ENCODE measurements around the gene GCHFR.

Gene GCHFR

DNA sequence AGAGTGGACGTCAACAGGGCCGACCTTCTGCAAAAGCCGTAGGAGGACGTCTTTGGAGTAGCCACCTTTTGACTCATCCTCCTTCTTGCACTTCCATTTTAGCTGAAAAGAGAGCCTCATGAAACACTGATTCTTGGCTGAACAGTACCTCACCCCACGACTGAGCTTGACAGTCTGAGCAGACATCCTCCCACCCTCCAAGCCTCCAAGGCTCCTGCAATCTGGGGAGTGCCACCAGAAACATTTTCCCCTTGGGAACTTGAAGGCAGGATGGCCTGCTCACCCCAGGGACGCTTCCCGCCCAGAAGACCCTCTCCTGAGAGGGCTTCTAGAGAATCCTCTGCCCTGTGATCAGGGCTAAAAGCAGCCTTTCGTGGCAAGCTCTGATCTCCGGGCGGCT is 11.1 kb downstream of the GCHFR start:
- Histone ChIP-seq H3K27me3 (ENCODE audit: control insufficient read depth in 1 of 2, insufficient read depth in 2 of 2, low read length in 2 of 2) (no peaks in the 10 kb centered on the region), H3K36me3 (ENCODE audit: control insufficient read depth in 1 of 2, insufficient read depth in 2 of 2, low read length in 2 of 2) (peaks cover 48 to 61% of the 10 kb centered on the region in 2 donors), H3K9me3 (ENCODE audit: control insufficient read depth in 1 of 2, low read length in 2 of 2) (no peaks in the 10 kb centered on the region), H3K4me1 (ENCODE audit: control insufficient read depth in 1 of 2, insufficient read depth in 2 of 2, low read length in 2 of 2) (peaks cover 10 to 11% of the 10 kb centered on the region in 2 donors), H3K27ac (ENCODE audit: low read depth, low read length) (no peak overlapping the region), H3K4me3 (ENCODE audit: low read depth in 1 of 2, low read length in 2 of 2) (no peak overlapping the region), H3K9ac (ENCODE audit: low read depth in 1 of 2, low read length in 2 of 2) (no peak overlapping the region)

DNA sequence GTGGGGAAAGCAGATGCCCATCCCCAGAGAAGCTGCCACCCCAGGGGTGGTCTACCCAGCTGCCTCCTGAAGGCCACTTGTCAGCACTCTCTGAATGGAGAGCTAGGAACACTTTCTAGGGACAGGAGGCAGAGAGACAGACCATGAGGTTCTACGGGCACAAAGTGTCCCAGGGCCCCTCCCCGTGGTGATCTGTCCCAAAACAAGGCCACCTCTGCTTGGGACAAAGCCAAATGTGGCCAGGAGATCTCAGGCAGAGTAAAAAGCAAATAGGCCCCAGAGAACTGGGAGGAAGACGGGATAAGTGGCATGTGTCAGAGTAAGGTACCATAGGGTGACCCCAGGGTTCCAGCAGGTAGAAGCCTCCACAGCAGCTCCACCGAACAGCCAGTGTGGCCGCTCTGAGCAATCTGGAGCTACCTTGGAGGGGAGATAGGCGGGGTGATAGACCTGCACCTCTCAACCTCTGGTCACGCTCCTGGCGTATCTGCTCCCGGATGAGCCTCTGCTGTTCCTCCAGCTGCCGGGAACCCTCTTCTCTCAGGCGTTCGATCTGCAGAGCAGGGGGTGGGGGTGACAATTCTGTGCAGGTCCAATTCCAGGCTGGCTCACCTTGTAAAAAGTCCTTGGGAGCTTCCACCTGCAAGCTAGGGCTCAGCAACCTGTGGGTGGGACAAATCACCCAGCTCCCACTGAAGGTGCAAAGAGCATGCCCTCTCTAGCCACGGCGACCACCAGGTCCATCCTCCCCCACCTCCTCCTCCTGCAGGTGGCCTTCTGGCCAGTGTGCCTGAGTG is 12.1 kb downstream of the GCHFR start:
- no peak overlapping the region for H3K4me3 ChIP-seq (ENCODE audit: low read depth in 1 of 2, low read length in 2 of 2)
- H3K9me3 ChIP-seq (ENCODE audit: control insufficient read depth in 1 of 2, low read length in 2 of 2), result no peaks in the 10 kb centered on the region
- H3K27me3 ChIP-seq (ENCODE audit: control insufficient read depth in 1 of 2, insufficient read depth in 2 of 2, low read length in 2 of 2), result no peaks in the 10 kb centered on the region
- H3K4me1 ChIP-seq (ENCODE audit: control insufficient read depth in 1 of 2, insufficient read depth in 2 of 2, low read length in 2 of 2), result peaks cover under 1 to 2% of the 10 kb centered on the region in 2 donors
- H3K27ac ChIP-seq (ENCODE audit: low read depth, low read length), result no peak overlapping the region
- H3K36me3 ChIP-seq (ENCODE audit: control insufficient read depth in 1 of 2, insufficient read depth in 2 of 2, low read length in 2 of 2), result peaks cover 49 to 61% of the 10 kb centered on the region in 2 donors
- H3K9ac ChIP-seq (ENCODE audit: low read depth in 1 of 2, low read length in 2 of 2), result no peak overlapping the region

DNA sequence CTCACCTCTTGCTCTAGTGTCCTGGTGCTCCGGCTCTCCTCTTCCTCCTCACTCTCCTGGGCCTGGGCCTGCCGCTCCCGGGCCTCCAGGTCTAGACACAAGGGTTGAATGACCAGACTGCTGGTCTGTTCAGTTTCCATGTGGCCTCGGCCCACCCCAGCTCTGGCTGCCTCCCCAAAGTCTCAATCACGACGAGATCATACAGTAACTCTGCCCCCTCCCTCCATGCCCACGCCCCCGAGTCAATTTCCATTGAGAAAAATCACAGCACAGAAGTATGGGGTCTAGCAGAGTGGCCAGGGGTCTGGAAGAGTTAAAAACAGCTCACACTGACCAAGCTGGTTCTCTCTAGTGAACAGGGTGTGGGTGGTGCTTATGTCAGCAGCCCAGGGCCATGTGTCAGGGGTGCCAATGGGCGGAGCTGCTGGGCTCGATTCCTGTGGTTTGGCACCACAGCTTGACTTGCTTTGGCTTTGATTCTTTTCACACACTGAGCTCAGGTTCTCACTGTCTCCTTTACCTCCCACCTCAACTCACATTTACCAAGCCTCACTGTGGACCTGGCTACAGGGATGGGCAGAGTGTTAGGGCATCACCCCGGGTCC is 12.8 kb downstream of the GCHFR start:
- peaks cover 49 to 59% of the 10 kb centered on the region in 2 donors for H3K36me3 ChIP-seq (ENCODE audit: control insufficient read depth in 1 of 2, insufficient read depth in 2 of 2, low read length in 2 of 2)
- no peak overlapping the region for H3K4me3 ChIP-seq (ENCODE audit: low read depth in 1 of 2, low read length in 2 of 2)
- H3K4me1 ChIP-seq (ENCODE audit: control insufficient read depth in 1 of 2, insufficient read depth in 2 of 2, low read length in 2 of 2), result no peaks in the 10 kb centered on the region
- no peaks in the 10 kb centered on the region for H3K27me3 ChIP-seq (ENCODE audit: control insufficient read depth in 1 of 2, insufficient read depth in 2 of 2, low read length in 2 of 2)
- H3K9me3 ChIP-seq (ENCODE audit: control insufficient read depth in 1 of 2, low read length in 2 of 2), result no peaks in the 10 kb centered on the region
- no peak overlapping the region for H3K9ac ChIP-seq (ENCODE audit: low read depth in 1 of 2, low read length in 2 of 2)
- no peak overlapping the region for H3K27ac ChIP-seq (ENCODE audit: low read depth, low read length)

- H3K4me3 ChIP-seq (ENCODE audit: low read depth in 1 of 2, low read length in 2 of 2), result no peak overlapping the region
- no peaks in the 10 kb centered on the region for H3K27me3 ChIP-seq (ENCODE audit: control insufficient read depth in 1 of 2, insufficient read depth in 2 of 2, low read length in 2 of 2)
- no peak overlapping the region for H3K9ac ChIP-seq (ENCODE audit: low read depth in 1 of 2, low read length in 2 of 2)
- H3K27ac ChIP-seq (ENCODE audit: low read depth, low read length), result no peak overlapping the region
- peaks cover 24 to 26% of the 10 kb centered on the region in 2 donors for H3K4me1 ChIP-seq (ENCODE audit: control insufficient read depth in 1 of 2, insufficient read depth in 2 of 2, low read length in 2 of 2)
- no peaks in the 10 kb centered on the region for H3K9me3 ChIP-seq (ENCODE audit: control insufficient read depth in 1 of 2, low read length in 2 of 2)
- peaks cover 14 to 16% of the 10 kb centered on the region in 2 donors for H3K36me3 ChIP-seq (ENCODE audit: control insufficient read depth in 1 of 2, insufficient read depth in 2 of 2, low read length in 2 of 2)
These were observed 18.9 kb downstream of the GCHFR start for GRCh38 chr15:40782609-40783227.

- H3K4me1 ChIP-seq (ENCODE audit: control insufficient read depth in 1 of 2, insufficient read depth in 2 of 2, low read length in 2 of 2), result peaks cover 30 to 40% of the 10 kb centered on the region in 2 donors
- no peaks in the 10 kb centered on the region for H3K36me3 ChIP-seq (ENCODE audit: control insufficient read depth in 1 of 2, insufficient read depth in 2 of 2, low read length in 2 of 2)
- H3K27ac ChIP-seq (ENCODE audit: low read depth, low read length), result no peak overlapping the region
- no peak overlapping the region for H3K4me3 ChIP-seq (ENCODE audit: low read depth in 1 of 2, low read length in 2 of 2)
- no peaks in the 10 kb centered on the region for H3K27me3 ChIP-seq (ENCODE audit: control insufficient read depth in 1 of 2, insufficient read depth in 2 of 2, low read length in 2 of 2)
- H3K9ac ChIP-seq (ENCODE audit: low read depth in 1 of 2, low read length in 2 of 2), result no peak overlapping the region
- H3K9me3 ChIP-seq (ENCODE audit: control insufficient read depth in 1 of 2, low read length in 2 of 2), result no peaks in the 10 kb centered on the region
These were observed 21.3 kb downstream of the GCHFR start for GRCh38 chr15:40785164-40785563.

DNA sequence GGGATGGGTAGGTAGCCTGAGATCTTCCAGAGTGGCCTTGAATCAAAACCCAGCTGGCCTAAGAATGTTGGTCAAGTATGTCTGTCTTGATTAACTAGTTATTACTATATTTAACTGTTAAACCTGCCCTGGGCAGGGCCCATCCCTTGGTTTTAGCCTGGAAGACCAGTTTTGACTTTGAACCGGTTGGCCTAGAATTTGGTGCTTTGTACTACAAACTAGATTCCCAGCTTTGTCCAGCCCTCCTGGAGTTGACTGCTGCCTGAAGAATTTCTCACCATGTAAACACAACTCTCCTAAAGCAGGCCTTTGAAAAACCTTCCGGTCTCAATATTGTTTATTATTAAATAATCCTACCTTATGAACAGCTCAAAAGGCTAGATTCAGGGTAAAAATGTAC is 21.9 kb downstream of the GCHFR start:
- H3K9me3 ChIP-seq (ENCODE audit: control insufficient read depth in 1 of 2, low read length in 2 of 2), result no peaks in the 10 kb centered on the region
- H3K4me3 ChIP-seq (ENCODE audit: low read depth in 1 of 2, low read length in 2 of 2), result no peak overlapping the region
- H3K27me3 ChIP-seq (ENCODE audit: control insufficient read depth in 1 of 2, insufficient read depth in 2 of 2, low read length in 2 of 2), result no peaks in the 10 kb centered on the region
- H3K9ac ChIP-seq (ENCODE audit: low read depth in 1 of 2, low read length in 2 of 2), result no peak overlapping the region
- H3K27ac ChIP-seq (ENCODE audit: low read depth, low read length), result no peak overlapping the region
- H3K4me1 ChIP-seq (ENCODE audit: control insufficient read depth in 1 of 2, insufficient read depth in 2 of 2, low read length in 2 of 2), result peaks cover 30 to 40% of the 10 kb centered on the region in 2 donors
- peaks cover 0 to 3% of the 10 kb centered on the region in 2 donors for H3K36me3 ChIP-seq (ENCODE audit: control insufficient read depth in 1 of 2, insufficient read depth in 2 of 2, low read length in 2 of 2)

DNA sequence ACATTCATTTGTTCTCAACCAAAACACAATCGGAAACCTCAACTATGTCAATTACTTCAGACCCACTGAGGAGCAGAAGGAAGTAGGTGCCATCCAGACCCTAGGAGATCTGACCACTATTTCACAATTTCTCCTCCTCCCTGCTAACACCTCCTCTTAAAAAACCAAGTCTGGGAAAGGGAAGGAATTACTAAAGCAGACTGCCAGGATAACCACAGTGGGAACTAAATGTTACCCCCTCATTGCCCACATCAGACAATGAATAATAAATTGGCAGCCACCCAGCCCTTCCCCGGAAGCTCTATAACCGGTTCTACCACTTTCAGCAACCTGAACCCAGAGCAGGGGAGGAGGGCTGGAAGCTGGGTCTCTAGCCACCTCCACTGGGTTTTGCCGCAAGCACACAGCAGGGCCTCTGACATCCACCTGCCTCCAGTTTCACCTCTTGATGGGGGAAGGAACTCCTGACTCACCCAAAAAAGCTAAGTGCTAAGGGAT is 23.5 kb downstream of the GCHFR start:
- peak overlapping the region; percentile 62 to 66 for H3K9ac ChIP-seq (ENCODE audit: low read depth in 1 of 2, low read length in 2 of 2)
- peaks cover 30 to 43% of the 10 kb centered on the region in 2 donors for H3K4me1 ChIP-seq (ENCODE audit: control insufficient read depth in 1 of 2, insufficient read depth in 2 of 2, low read length in 2 of 2)
- peak overlapping the region; percentile 65 for H3K27ac ChIP-seq (ENCODE audit: low read depth, low read length)

GRCh38 chr15:40787991-40788390 is 24.1 kb downstream of the GCHFR start:
- Histone ChIP-seq H3K4me1 (ENCODE audit: control insufficient read depth in 1 of 2, insufficient read depth in 2 of 2, low read length in 2 of 2) (peaks cover 30 to 46% of the 10 kb centered on the region in 2 donors), H3K27ac (ENCODE audit: low read depth, low read length) (peak overlapping the region; percentile 65), H3K27me3 (ENCODE audit: control insufficient read depth in 1 of 2, insufficient read depth in 2 of 2, low read length in 2 of 2) (no peaks in the 10 kb centered on the region), H3K4me3 (ENCODE audit: low read depth in 1 of 2, low read length in 2 of 2) (no peak overlapping the region), H3K36me3 (ENCODE audit: control insufficient read depth in 1 of 2, insufficient read depth in 2 of 2, low read length in 2 of 2) (peaks cover 0 to 6% of the 10 kb centered on the region in 2 donors), H3K9ac (ENCODE audit: low read depth in 1 of 2, low read length in 2 of 2) (peak overlapping the region; percentile 62 to 66), H3K9me3 (ENCODE audit: control insufficient read depth in 1 of 2, low read length in 2 of 2) (no peaks in the 10 kb centered on the region)

More for the DNA sequence above, 23.5 kb downstream of the GCHFR start:
- Histone ChIP-seq H3K27me3 (ENCODE audit: control insufficient read depth in 1 of 2, insufficient read depth in 2 of 2, low read length in 2 of 2) (no peaks in the 10 kb centered on the region), H3K9me3 (ENCODE audit: control insufficient read depth in 1 of 2, low read length in 2 of 2) (no peaks in the 10 kb centered on the region), H3K36me3 (ENCODE audit: control insufficient read depth in 1 of 2, insufficient read depth in 2 of 2, low read length in 2 of 2) (peaks cover 0 to 5% of the 10 kb centered on the region in 2 donors), H3K4me3 (ENCODE audit: low read depth in 1 of 2, low read length in 2 of 2) (peak overlapping the region; percentile 5 to 12)

GRCh38 chr15:40789119-40789518 is 25.3 kb downstream of the GCHFR start:
- Histone ChIP-seq H3K4me3 (ENCODE audit: low read depth in 1 of 2, low read length in 2 of 2) (no peak overlapping the region), H3K9ac (ENCODE audit: low read depth in 1 of 2, low read length in 2 of 2) (no peak overlapping the region), H3K4me1 (ENCODE audit: control insufficient read depth in 1 of 2, insufficient read depth in 2 of 2, low read length in 2 of 2) (peaks cover 36 to 51% of the 10 kb centered on the region in 2 donors), H3K9me3 (ENCODE audit: control insufficient read depth in 1 of 2, low read length in 2 of 2) (no peaks in the 10 kb centered on the region), H3K27ac (ENCODE audit: low read depth, low read length) (no peak overlapping the region), H3K36me3 (ENCODE audit: control insufficient read depth in 1 of 2, insufficient read depth in 2 of 2, low read length in 2 of 2) (peaks cover 0 to 6% of the 10 kb centered on the region in 2 donors), H3K27me3 (ENCODE audit: control insufficient read depth in 1 of 2, insufficient read depth in 2 of 2, low read length in 2 of 2) (no peaks in the 10 kb centered on the region)

DNA sequence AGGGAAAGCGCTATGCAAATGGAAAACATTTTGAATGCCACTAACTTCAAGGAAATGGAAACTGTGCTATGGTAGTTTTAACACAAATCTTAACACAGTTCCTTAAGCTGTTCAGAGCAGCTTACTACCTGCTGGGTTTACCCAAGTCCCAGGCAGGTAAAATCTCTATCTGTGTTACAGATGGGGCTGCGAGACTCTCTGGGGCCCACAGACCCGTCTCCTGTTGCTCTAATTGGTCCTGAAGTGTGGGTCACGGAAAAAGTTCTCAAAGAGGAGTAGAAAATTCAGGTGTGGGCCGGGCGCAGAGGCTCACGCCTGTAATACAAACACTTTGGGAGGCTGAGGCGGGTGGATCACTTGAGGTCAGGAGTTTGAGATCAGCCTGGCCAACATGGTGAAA is 26.1 kb downstream of the GCHFR start:
- Histone ChIP-seq H3K36me3 (ENCODE audit: control insufficient read depth in 1 of 2, insufficient read depth in 2 of 2, low read length in 2 of 2) (peaks cover 0 to 6% of the 10 kb centered on the region in 2 donors), H3K27me3 (ENCODE audit: control insufficient read depth in 1 of 2, insufficient read depth in 2 of 2, low read length in 2 of 2) (no peaks in the 10 kb centered on the region), H3K9ac (ENCODE audit: low read depth in 1 of 2, low read length in 2 of 2) (no peak overlapping the region), H3K27ac (ENCODE audit: low read depth, low read length) (no peak overlapping the region), H3K9me3 (ENCODE audit: control insufficient read depth in 1 of 2, low read length in 2 of 2) (no peaks in the 10 kb centered on the region), H3K4me1 (ENCODE audit: control insufficient read depth in 1 of 2, insufficient read depth in 2 of 2, low read length in 2 of 2) (peaks cover 36 to 52% of the 10 kb centered on the region in 2 donors), H3K4me3 (ENCODE audit: low read depth in 1 of 2, low read length in 2 of 2) (no peak overlapping the region)

Measured in duodenal mucosa (tissue), 2 donors.